ENCODE results near the gene ST6GALNAC5.
"Not testable (repeated sequence)": the region's sequence is repeated elsewhere in the genome, so short reads cannot be mapped to it uniquely, and the experiment has no call there.

The ST6GALNAC5 gene

DNA sequence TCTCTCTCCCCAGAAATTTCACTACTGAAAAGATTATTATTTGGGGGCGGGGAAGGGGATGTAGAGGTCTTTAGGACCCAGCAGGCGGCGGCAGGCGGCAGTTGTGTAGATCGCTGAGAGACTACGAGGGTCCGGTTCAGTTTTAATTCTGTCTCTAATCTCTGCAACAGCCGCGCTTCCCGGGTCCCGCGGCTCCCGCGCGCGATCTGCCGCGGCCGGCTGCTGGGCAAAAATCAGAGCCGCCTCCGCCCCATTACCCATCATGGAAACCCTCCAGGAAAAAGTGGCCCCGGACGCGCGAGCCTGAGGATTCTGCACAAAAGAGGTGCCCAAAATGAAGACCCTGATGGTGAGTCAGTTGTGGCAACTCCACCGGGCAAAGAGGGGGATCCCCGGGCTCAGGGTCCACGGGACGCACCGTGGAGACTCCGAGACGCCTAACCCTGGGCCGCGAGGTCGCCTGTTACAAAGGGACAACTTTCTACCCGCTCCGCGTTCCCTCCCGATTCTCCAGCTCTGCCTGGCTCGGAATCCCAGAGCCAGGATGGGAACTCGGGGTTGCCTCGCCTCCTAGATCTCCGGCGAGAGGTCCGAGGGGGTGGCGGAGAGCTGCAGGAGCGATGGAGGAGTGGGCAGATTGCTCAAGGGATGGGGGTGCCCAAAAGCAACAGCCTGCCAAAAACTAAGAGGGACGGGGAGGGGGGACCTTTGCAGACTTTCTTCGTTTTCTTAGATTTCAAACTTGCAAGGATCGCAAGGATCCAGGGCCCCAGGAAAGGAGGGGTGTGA lies at the start of gene ST6GALNAC5:
Gene ST6GALNAC5, plus strand, starts transcription at position 139 of the 789 bp plus-strand sequence.
- DNase-seq (ENCODE audit: low read depth): no peak
- TF ChIP-seq CTCF (IDR thresholded peaks at IDR 0.05; ENCODE audit: control insufficient read depth, insufficient read depth, low read depth, low read length, missing control alignments): peak; percentile 9
- peak within 1 kb of the TSS; percentile 71 for H3K4me3 ChIP-seq (ENCODE audit: control insufficient read depth, low read depth, low read length)

DNA sequence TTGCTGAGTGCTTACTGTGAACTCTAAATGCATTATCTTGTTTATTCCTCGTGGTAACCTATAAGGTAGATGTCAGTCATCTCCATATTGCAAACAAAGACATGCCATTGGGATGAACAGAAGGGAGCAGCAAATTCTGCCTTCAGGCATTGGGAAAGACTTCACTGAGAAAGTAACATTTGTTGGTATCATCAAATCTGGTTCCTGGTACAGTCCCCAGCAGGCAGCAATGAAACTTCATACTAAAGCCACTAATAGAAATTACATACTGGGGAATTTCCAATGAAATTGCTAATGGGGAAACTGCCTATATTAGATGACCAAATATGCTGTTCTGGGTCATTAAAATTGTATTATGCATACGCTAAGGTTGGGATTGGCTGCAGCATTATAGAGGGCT lies 47.3 kb upstream of the ST6GALNAC5 start:
- no peak for DNase-seq (ENCODE audit: low read depth)
- TF ChIP-seq CTCF (IDR thresholded peaks at IDR 0.05; ENCODE audit: control insufficient read depth, insufficient read depth, low read depth, low read length, missing control alignments): no peak
- no peak overlapping the region for H3K4me3 ChIP-seq (ENCODE audit: control insufficient read depth, low read depth, low read length)

GRCh38 chr1:76822961-76823360 lies 44.3 kb upstream of the ST6GALNAC5 start:
- not testable (repeated sequence) for DNase-seq (ENCODE audit: low read depth); H3K4me3 ChIP-seq (ENCODE audit: control insufficient read depth, low read depth, low read length)

DNA sequence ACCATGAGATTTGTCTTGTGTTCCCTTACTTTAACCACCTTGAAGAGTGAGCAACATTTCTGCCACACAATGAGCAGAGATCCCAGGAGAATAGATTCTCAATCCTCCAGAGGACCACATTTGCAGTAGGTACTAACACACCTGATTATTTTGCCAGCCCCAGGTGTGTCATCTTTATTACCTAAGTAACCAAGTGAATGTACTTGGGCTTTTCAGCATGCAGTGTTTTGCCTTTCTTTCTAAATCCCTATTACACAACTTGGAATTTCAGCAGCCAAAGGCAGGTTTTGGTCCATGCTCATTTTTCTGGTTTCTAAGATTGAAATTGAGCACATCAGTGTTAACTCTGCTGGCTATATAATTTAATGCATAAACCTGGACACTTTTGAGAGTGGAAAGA lies 43.2 kb upstream of the ST6GALNAC5 start:
- H3K4me3 ChIP-seq (ENCODE audit: control insufficient read depth, low read depth, low read length): no peak overlapping the region
- DNase-seq (ENCODE audit: low read depth): no peak
- TF ChIP-seq CTCF (IDR thresholded peaks at IDR 0.05; ENCODE audit: control insufficient read depth, insufficient read depth, low read depth, low read length, missing control alignments): no peak

DNA sequence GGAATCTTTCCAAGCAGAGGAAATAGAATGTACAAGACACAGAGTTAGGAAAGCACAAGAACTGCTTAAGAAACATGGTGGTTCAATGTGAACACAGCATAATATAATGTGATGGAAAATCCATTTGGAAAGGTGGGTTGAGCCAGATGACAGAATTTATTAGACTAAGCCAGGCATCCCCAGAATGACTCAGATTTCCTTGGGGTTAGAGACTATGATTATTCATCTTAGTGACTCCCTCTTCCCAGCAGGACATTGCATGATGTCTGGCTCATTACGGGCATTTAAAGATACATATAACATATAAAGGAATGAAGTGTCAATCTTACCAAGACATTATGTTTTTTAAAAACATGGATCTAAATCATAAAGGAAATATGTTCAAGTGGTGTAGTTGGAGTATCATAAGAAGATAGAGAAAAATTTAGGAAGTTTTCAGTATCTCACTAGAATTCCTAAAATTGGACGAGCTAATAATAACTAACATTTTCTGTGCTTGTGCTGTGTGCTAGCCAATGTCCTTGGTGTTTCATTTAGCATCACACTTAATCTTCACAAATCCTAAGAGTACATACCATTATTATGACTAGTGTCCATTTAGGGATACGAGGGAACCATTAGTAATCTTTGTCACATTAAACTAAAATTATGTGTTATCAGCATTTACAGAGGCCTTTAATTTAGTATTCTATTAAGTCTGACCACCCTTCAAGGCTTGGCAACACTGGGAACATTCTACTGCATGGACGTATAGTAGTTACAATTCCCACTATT lies 41.0 kb upstream of the ST6GALNAC5 start:
- no peak overlapping the region for H3K4me3 ChIP-seq (ENCODE audit: control insufficient read depth, low read depth, low read length)
- peak; percentile 23 for DNase-seq (ENCODE audit: low read depth)

DNA sequence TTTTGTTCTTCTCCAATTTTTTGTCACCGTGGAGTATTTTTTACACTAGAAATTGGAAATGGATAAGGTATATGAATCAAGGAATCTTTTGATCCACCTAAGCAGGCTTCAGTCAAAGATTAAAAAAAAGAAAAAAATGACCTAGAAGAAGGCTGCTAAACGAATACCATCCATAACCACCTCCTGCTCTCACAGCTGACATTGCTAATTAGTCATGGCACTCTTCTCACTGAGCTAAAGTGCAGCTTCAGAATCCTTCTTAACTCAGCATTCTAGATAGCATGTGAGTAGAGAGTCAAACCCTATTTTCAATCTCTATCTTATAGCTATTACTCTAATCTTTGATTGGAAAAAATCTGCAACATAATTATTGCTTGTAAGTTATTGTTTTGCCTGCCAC lies 40.2 kb upstream of the ST6GALNAC5 start:
- no peak for TF ChIP-seq CTCF (IDR thresholded peaks at IDR 0.05; ENCODE audit: control insufficient read depth, insufficient read depth, low read depth, low read length, missing control alignments)
- H3K4me3 ChIP-seq (ENCODE audit: control insufficient read depth, low read depth, low read length): no peak overlapping the region
- no peak for DNase-seq (ENCODE audit: low read depth)

More for the DNA sequence above, 41.0 kb upstream of the ST6GALNAC5 start:
- no peak for TF ChIP-seq CTCF (IDR thresholded peaks at IDR 0.05; ENCODE audit: control insufficient read depth, insufficient read depth, low read depth, low read length, missing control alignments)

DNA sequence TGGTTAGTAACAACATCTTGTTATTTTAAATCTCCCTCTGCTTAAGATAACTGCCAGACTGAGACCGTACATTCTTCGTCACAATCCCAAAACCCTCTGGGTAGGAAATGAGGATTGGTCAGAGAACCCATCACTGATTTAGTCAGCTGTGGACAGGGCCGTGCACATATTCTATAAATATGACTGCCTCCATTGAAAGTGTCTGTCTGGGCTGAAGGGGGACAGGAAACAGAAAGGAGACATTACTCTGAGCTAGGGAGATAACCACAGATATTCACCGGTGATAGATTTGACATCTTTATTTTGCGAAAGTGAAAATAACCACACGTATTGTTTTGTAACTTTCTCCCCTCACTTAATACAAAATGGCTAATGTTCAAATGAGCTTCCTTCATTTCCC lies 36.9 kb upstream of the ST6GALNAC5 start:
- H3K4me3 ChIP-seq (ENCODE audit: control insufficient read depth, low read depth, low read length): no peak overlapping the region
- no peak for TF ChIP-seq CTCF (IDR thresholded peaks at IDR 0.05; ENCODE audit: control insufficient read depth, insufficient read depth, low read depth, low read length, missing control alignments)
- DNase-seq (ENCODE audit: low read depth): no peak
